Upper lobe of right lung (tissue), 1 donor: ENCODE measurements around the gene DPP3. TPM values are rescaled to one million over a fixed set of nuclear protein-coding genes. Genes with fewer than 3 reads are reported as not detected.

Source experiments
- ATAC-seq: fragments of 200-7000 bp; cut with Tn5 transposase; one replicate; pipeline ENCODE4 v1.9.1; 2020; ENCODE audit warnings: mild to moderate bottlenecking, moderate library complexity
- DNase-seq: peaks from one replicate; pipeline ENCODE4 v3.0.0-alpha.2; 2020
- H3K27ac ChIP-seq: fragments of 200-600 bp; one replicate; pipeline ENCODE4 v1.8.0; 2022
- H3K27me3 ChIP-seq: fragments of 200-600 bp; one replicate; pipeline ENCODE4 v1.8.0; 2022; ENCODE audit warnings: mild to moderate bottlenecking
- H3K36me3 ChIP-seq: fragments of 200-600 bp; one replicate; pipeline ENCODE4 v1.8.0; 2022
- H3K4me1 ChIP-seq: fragments of 200-600 bp; one replicate; pipeline ENCODE4 v1.8.0; 2022
- H3K4me3 ChIP-seq: fragments of 200-600 bp; one replicate; pipeline ENCODE4 v1.8.0; 2022; ENCODE audit warnings: mild to moderate bottlenecking
- H3K9me3 ChIP-seq: fragments of 200-600 bp; one replicate; pipeline ENCODE4 v1.8.0; 2022
- CTCF ChIP-seq: fragments of 200-600 bp; IDR thresholded peaks from one replicate; pipeline ENCODE4 v1.8.0; 2022; ENCODE audit warnings: antibody characterized with exemption
- intact Hi-C: fragments of 100-400 bp; cut with DNase I; formaldehyde crosslinking; loops from one replicate; pipeline ENCODE4 v1.11.0; 2022
- total RNA-seq: library from RNA; stranded (reverse); fragmentation: NEBNext Ultra II Directional; extraction: Animal tissue kit (Norgen Biotek cat#: 25700); gene quantifications from one replicate; pipeline ENCODE4 v1.2.1, GENCODE V29; 2021
- donor health status: DM: no; HTN: yes; CAD: no; lungs with severe emphysema.

The DPP3 gene
- total RNA-seq, 1 donor from 2014 or later, result 31.9 TPM

GRCh38 chr11:66443602-66444001 is 36.6 kb upstream of the DPP3 start:
- no peak overlapping the region for H3K4me3 ChIP-seq
- intact Hi-C loops, result no loop called here
- H3K36me3 ChIP-seq, result no peaks in the 10 kb centered on the region
- H3K9me3 ChIP-seq, result peaks cover 7% of the 10 kb centered on the region
- no peak for TF ChIP-seq CTCF
- no peaks in the 10 kb centered on the region for H3K4me1 ChIP-seq
- ATAC-seq (peak; percentile 63), DNase-seq (no peak)
- no peak overlapping the region for H3K27ac ChIP-seq
- no peaks in the 10 kb centered on the region for H3K27me3 ChIP-seq

- H3K4me1 ChIP-seq, result no peaks in the 10 kb centered on the region
- H3K27me3 ChIP-seq, result no peaks in the 10 kb centered on the region
- no peak overlapping the region for H3K27ac ChIP-seq
- intact Hi-C loops, result no loop called here
- no peak for DNase-seq
- no peak overlapping the region for H3K4me3 ChIP-seq
- TF ChIP-seq CTCF, result no peak
- no peaks in the 10 kb centered on the region for H3K36me3 ChIP-seq
- ATAC-seq, result no peak
- peaks cover 7% of the 10 kb centered on the region for H3K9me3 ChIP-seq
Observed at GRCh38 chr11:66447012-66447411, 33.2 kb upstream of the DPP3 start.

- no peak for ATAC-seq
- Histone ChIP-seq H3K27me3 (no peaks in the 10 kb centered on the region), H3K9me3 (peaks cover 3% of the 10 kb centered on the region), H3K36me3 (no peaks in the 10 kb centered on the region), H3K27ac (no peak overlapping the region), H3K4me1 (no peaks in the 10 kb centered on the region), H3K4me3 (no peak overlapping the region)
- DNase-seq, result no peak
- TF ChIP-seq CTCF, result no peak
- intact Hi-C loops, result no loop called here
Observed at GRCh38 chr11:66448523-66448922, 31.7 kb upstream of the DPP3 start.

GRCh38 chr11:66450560-66450959 is 29.7 kb upstream of the DPP3 start:
- no peaks in the 10 kb centered on the region for H3K36me3 ChIP-seq
- no peak overlapping the region for H3K27ac ChIP-seq
- TF ChIP-seq CTCF, result no peak
- intact Hi-C loops, result no loop called here
- no peaks in the 10 kb centered on the region for H3K27me3 ChIP-seq
- DNase-seq (no peak), ATAC-seq (no peak)
- H3K4me1 ChIP-seq, result no peaks in the 10 kb centered on the region
- no peak overlapping the region for H3K4me3 ChIP-seq
- no peaks in the 10 kb centered on the region for H3K9me3 ChIP-seq

GRCh38 chr11:66451663-66452062 is 28.6 kb upstream of the DPP3 start:
- H3K4me1 ChIP-seq, result no peaks in the 10 kb centered on the region
- no peak for TF ChIP-seq CTCF
- no peaks in the 10 kb centered on the region for H3K36me3 ChIP-seq
- no peak overlapping the region for H3K27ac ChIP-seq
- no peaks in the 10 kb centered on the region for H3K9me3 ChIP-seq
- intact Hi-C loops, result no loop called here
- no peak overlapping the region for H3K4me3 ChIP-seq
- DNase-seq, result no peak
- no peak for ATAC-seq
- no peaks in the 10 kb centered on the region for H3K27me3 ChIP-seq

GRCh38 chr11:66454247-66454646 is 26.0 kb upstream of the DPP3 start:
- no peak for TF ChIP-seq CTCF
- H3K4me1 ChIP-seq, result no peaks in the 10 kb centered on the region
- H3K27ac ChIP-seq, result no peak overlapping the region
- no peak overlapping the region for H3K4me3 ChIP-seq
- H3K36me3 ChIP-seq, result no peaks in the 10 kb centered on the region
- no peak for ATAC-seq
- no peaks in the 10 kb centered on the region for H3K9me3 ChIP-seq
- intact Hi-C loops, result no loop called here
- no peaks in the 10 kb centered on the region for H3K27me3 ChIP-seq
- DNase-seq, result no peak
